ENCODE data around the gene RGS17. TPM values are rescaled to one million over a fixed set of nuclear protein-coding genes. Genes with fewer than 3 reads are reported as not detected.

RGS17 gene
- total RNA-seq, 1 experiment from 2014 or later: 0.70 TPM

- H2AFZ ChIP-seq: no peak overlapping the region
- no peaks in the 10 kb centered on the region for H3K36me3 ChIP-seq (ENCODE audit: low read depth)
- no peak for DNase-seq
- H3K27ac ChIP-seq: peak overlapping the region; percentile 20; the same call in 1 of the 2 replicates
- no peaks in the 10 kb centered on the region for H3K9me2 ChIP-seq (ENCODE audit: insufficient read depth)
- H3K9me3 ChIP-seq (ENCODE audit: insufficient read depth, low read depth): no peaks in the 10 kb centered on the region
- H3F3A ChIP-seq (ENCODE audit: insufficient read depth, low read depth): no peaks in the 10 kb centered on the region
- ChIA-PET CTCF (no interaction called here), POLR2A (ENCODE audit: unreplicated experiment) (no interaction called here)
- intact Hi-C loops (cut with micrococcal nuclease; ENCODE audit: unreplicated experiment): no loop called here
- no peaks in the 10 kb centered on the region for H4K20me1 ChIP-seq (ENCODE audit: insufficient read depth)
- no peak overlapping the region for H3K4me3 ChIP-seq
- no peaks in the 10 kb centered on the region for H3K27me3 ChIP-seq (ENCODE audit: insufficient read depth, low read depth)
- H3K4me2 ChIP-seq: peak overlapping the region; percentile 20; the same call in 1 of the 2 replicates
- no TSS peak for BruUV-seq (replicated peaks)
- no peaks in the 10 kb centered on the region for H3K79me2 ChIP-seq (ENCODE audit: low read depth)
- peaks cover 22% of the 10 kb centered on the region; the same call in 1 of the 2 replicates for H3K4me1 ChIP-seq (replicated peaks; ENCODE audit: insufficient read depth)
- no peak for TF ChIP-seq EZH2 (IDR thresholded peaks at IDR 0.05; ENCODE audit: low read depth)
- TF ChIP-seq, protein P1, sequence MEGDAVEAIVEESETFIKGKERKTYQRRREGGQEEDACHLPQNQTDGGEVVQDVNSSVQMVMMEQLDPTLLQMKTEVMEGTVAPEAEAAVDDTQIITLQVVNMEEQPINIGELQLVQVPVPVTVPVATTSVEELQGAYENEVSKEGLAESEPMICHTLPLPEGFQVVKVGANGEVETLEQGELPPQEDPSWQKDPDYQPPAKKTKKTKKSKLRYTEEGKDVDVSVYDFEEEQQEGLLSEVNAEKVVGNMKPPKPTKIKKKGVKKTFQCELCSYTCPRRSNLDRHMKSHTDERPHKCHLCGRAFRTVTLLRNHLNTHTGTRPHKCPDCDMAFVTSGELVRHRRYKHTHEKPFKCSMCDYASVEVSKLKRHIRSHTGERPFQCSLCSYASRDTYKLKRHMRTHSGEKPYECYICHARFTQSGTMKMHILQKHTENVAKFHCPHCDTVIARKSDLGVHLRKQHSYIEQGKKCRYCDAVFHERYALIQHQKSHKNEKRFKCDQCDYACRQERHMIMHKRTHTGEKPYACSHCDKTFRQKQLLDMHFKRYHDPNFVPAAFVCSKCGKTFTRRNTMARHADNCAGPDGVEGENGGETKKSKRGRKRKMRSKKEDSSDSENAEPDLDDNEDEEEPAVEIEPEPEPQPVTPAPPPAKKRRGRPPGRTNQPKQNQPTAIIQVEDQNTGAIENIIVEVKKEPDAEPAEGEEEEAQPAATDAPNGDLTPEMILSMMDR (conservative IDR thresholded peaks at IDR 0.05): no peak
These were observed 71.8 kb downstream of the RGS17 start for GRCh38 chr6:153059311-153059710.

GRCh38 chr6:153058909-153059308 lies 72.2 kb downstream of the RGS17 start:
- POLR2A ChIA-PET (ENCODE audit: unreplicated experiment): no interaction called here
- Histone ChIP-seq H3K36me3 (ENCODE audit: low read depth) (no peaks in the 10 kb centered on the region), H3K27me3 (ENCODE audit: insufficient read depth, low read depth) (no peaks in the 10 kb centered on the region), H3F3A (ENCODE audit: insufficient read depth, low read depth) (no peaks in the 10 kb centered on the region), H3K79me2 (ENCODE audit: low read depth) (no peaks in the 10 kb centered on the region), H4K20me1 (ENCODE audit: insufficient read depth) (no peaks in the 10 kb centered on the region), H3K9me3 (ENCODE audit: insufficient read depth, low read depth) (no peaks in the 10 kb centered on the region), H3K4me2 (0 out of 2 replicates have a peak overlapping the region, but pooled peaks have one; percentile 20), H3K4me3 (no peak overlapping the region), H3K27ac (peak overlapping the region; percentile 20; the same call in 1 of the 2 replicates), H2AFZ (no peak overlapping the region), H3K9me2 (ENCODE audit: insufficient read depth) (no peaks in the 10 kb centered on the region), H3K4me1 (replicated peaks; ENCODE audit: insufficient read depth) (peaks cover 22% of the 10 kb centered on the region; the same call in 1 of the 2 replicates)
- TF ChIP-seq EZH2 (IDR thresholded peaks at IDR 0.05; ENCODE audit: low read depth): no peak
- TF ChIP-seq, protein P1 (conservative IDR thresholded peaks at IDR 0.05): no peak
- intact Hi-C loops (cut with micrococcal nuclease; ENCODE audit: unreplicated experiment): no loop called here
- no peak for DNase-seq
- BruUV-seq (replicated peaks): no TSS peak
- CTCF ChIA-PET: no interaction called here

DNA sequence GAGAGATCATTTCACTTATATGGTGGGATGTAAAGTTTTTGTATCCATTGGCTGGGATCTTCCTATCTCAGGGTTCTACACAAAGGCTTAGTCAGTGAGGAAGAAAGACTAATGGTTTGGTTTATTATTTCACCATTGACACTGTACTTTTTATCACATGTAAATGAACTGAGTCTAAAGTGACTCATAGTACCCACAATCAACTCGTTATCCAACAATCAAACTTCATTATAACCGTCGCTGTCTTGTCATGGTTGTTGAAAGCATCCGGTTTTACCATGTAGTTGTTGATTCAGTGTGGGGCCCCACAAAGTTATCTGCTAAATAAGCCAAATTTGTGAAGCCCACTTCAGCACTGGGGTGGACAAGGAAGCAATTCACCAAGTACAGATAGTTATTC lies 72.8 kb downstream of the RGS17 start:
- no peaks in the 10 kb centered on the region for H3K27me3 ChIP-seq (ENCODE audit: insufficient read depth, low read depth)
- CTCF ChIA-PET: no interaction called here
- no peaks in the 10 kb centered on the region for H3K9me2 ChIP-seq (ENCODE audit: insufficient read depth)
- DNase-seq: no peak
- no peaks in the 10 kb centered on the region for H3F3A ChIP-seq (ENCODE audit: insufficient read depth, low read depth)
- no TSS peak for BruUV-seq (replicated peaks)
- H3K27ac ChIP-seq: no peak overlapping the region
- no peaks in the 10 kb centered on the region for H3K79me2 ChIP-seq (ENCODE audit: low read depth)
- H3K36me3 ChIP-seq (ENCODE audit: low read depth): no peaks in the 10 kb centered on the region
- no peaks in the 10 kb centered on the region for H4K20me1 ChIP-seq (ENCODE audit: insufficient read depth)
- H3K4me3 ChIP-seq: no peak overlapping the region
- TF ChIP-seq, protein P1 (conservative IDR thresholded peaks at IDR 0.05): no peak
- no peak for TF ChIP-seq EZH2 (IDR thresholded peaks at IDR 0.05; ENCODE audit: low read depth)
- POLR2A ChIA-PET (ENCODE audit: unreplicated experiment): no interaction called here
- no peak overlapping the region for H3K4me2 ChIP-seq
- no peak overlapping the region for H2AFZ ChIP-seq
- no peaks in the 10 kb centered on the region for H3K9me3 ChIP-seq (ENCODE audit: insufficient read depth, low read depth)
- peaks cover 22% of the 10 kb centered on the region; the same call in 1 of the 2 replicates for H3K4me1 ChIP-seq (replicated peaks; ENCODE audit: insufficient read depth)
- intact Hi-C loops (cut with micrococcal nuclease; ENCODE audit: unreplicated experiment): no loop called here
